HEK293 (cell line): ENCODE measurements around the gene DDX10.
"Not testable (repeated sequence)": the region's sequence is repeated elsewhere in the genome, so short reads cannot be mapped to it uniquely, and the experiment has no call there.

ENCODE experiments used
- CTCF ChIA-PET: fragments of 350-600 bp; formaldehyde crosslinking; extraction: SDS; loops from one replicate; lab custom pipeline; 2021; ENCODE audit warnings: antibody characterized with exemption; lab: Yijun Ruan, JAX
- POLR2A ChIA-PET: fragments of 300-600 bp; formaldehyde crosslinking; extraction: SDS; loops from one replicate; lab custom pipeline; 2020; ENCODE audit warnings: antibody characterized with exemption, inconsistent platforms; lab: Yijun Ruan, JAX
- H3K27ac ChIP-seq: fragments of 200-500 bp; sonication (Bioruptor generic); 2 replicates; pipeline ENCODE4 v1.5.1; 2014; ENCODE audit warnings: low read depth, low read length, control low read depth, inconsistent platforms; ENCODE audit errors: extremely low read depth
- H3K36me3 ChIP-seq, 2 experiments: fragments of 200-500 bp in 1 of 2; sonication (Bioruptor generic) in 1 of 2; 1 replicate in 1 of 2; 2 replicates in 1 of 2; pipeline ENCODE4 v1.5.1; 2014 to 2017; ENCODE audit warnings: inconsistent platforms in 2 of 2, low read length in 2 of 2; ENCODE audit not compliant: control insufficient read depth in 2 of 2, insufficient read depth in 1 of 2
- H3K4me1 ChIP-seq: fragments of 200-500 bp; sonication (Bioruptor generic); 2 replicates; pipeline ENCODE4 v1.5.1; 2014; ENCODE audit warnings: mild to moderate bottlenecking, low read length, inconsistent platforms; ENCODE audit not compliant: control insufficient read depth, insufficient read depth
- H3K4me3 ChIP-seq: 2 replicates; pipeline ENCODE4 v1.5.1; 2011; ENCODE audit warnings: low read depth, mild to moderate bottlenecking, control low read depth, low read length, moderate library complexity
- H3K9me3 ChIP-seq: fragments of 200-500 bp; sonication (Bioruptor generic); 2 replicates; pipeline ENCODE4 v1.5.1; 2014; ENCODE audit warnings: low read depth, low read length, inconsistent platforms; ENCODE audit not compliant: control insufficient read depth, insufficient read depth
- GLI4 ChIP-seq: fragments of 450-650 bp; formaldehyde crosslinking; IDR thresholded peaks from 2 replicates; pipeline ENCODE4 v1.5.1; 2016; ENCODE audit warnings: missing biosample characterization, missing genetic modification characterization
- KLF17 ChIP-seq: fragments of 450-650 bp; formaldehyde crosslinking; IDR thresholded peaks from 2 replicates; pipeline ENCODE4 v1.5.1; 2016; ENCODE audit warnings: missing biosample characterization, missing genetic modification characterization
- SP2 ChIP-seq: fragments of 450-650 bp; formaldehyde crosslinking; IDR thresholded peaks from 2 replicates; pipeline ENCODE4 v1.5.1; 2016; ENCODE audit warnings: missing biosample characterization, missing genetic modification characterization
- ZBTB20 ChIP-seq: fragments of 450-650 bp; formaldehyde crosslinking; IDR thresholded peaks from 2 replicates; pipeline ENCODE4 v1.5.1; 2016; ENCODE audit warnings: missing biosample characterization, missing genetic modification characterization
- ZBTB26 ChIP-seq: fragments of 450-650 bp; formaldehyde crosslinking; optimal IDR thresholded peaks from 2 replicates; pipeline ENCODE3; 2016; ENCODE audit warnings: missing biosample characterization, mild to moderate bottlenecking, missing genetic modification characterization
- ZBTB44 ChIP-seq: fragments of 450-650 bp; IDR thresholded peaks from 2 replicates; pipeline ENCODE4 v1.5.1; 2018; ENCODE audit warnings: missing biosample characterization, mild to moderate bottlenecking, missing genetic modification characterization
- ZIC2 ChIP-seq: fragments of 450-650 bp; formaldehyde crosslinking; IDR thresholded peaks from 2 replicates; pipeline ENCODE4 v1.5.1; 2016; ENCODE audit warnings: missing biosample characterization, missing genetic modification characterization
- ZNF146 ChIP-seq: fragments of 450-650 bp; formaldehyde crosslinking; IDR thresholded peaks from 2 replicates; pipeline ENCODE4 v1.5.1; 2016; ENCODE audit warnings: missing biosample characterization, missing genetic modification characterization
- ZNF239 ChIP-seq: fragments of 450-650 bp; formaldehyde crosslinking; IDR thresholded peaks from 2 replicates; pipeline ENCODE4 v1.5.1; 2016; ENCODE audit warnings: missing biosample characterization, missing genetic modification characterization
- ZNF280D ChIP-seq: fragments of 450-650 bp; formaldehyde crosslinking; IDR thresholded peaks from 2 replicates; pipeline ENCODE4 v1.5.1; 2016; ENCODE audit warnings: missing biosample characterization, missing genetic modification characterization
- ZNF324 ChIP-seq: fragments of 450-650 bp; formaldehyde crosslinking; IDR thresholded peaks from 2 replicates; pipeline ENCODE4 v1.5.1; 2016; ENCODE audit warnings: missing biosample characterization, missing genetic modification characterization
- ZNF426 ChIP-seq: fragments of 450-650 bp; formaldehyde crosslinking; IDR thresholded peaks from 2 replicates; pipeline ENCODE4 v1.5.1; 2017; ENCODE audit warnings: missing biosample characterization, missing genetic modification characterization, mild to moderate bottlenecking, inconsistent platforms, moderate library complexity
- ZNF449 ChIP-seq: fragments of 450-650 bp; formaldehyde crosslinking; IDR thresholded peaks from 2 replicates; pipeline ENCODE4 v1.5.1; 2017; ENCODE audit warnings: missing biosample characterization, mild to moderate bottlenecking, missing genetic modification characterization, moderate library complexity
- ZNF521 ChIP-seq: fragments of 450-650 bp; formaldehyde crosslinking; IDR thresholded peaks from 2 replicates; pipeline ENCODE4 v1.5.1; 2017; ENCODE audit warnings: missing biosample characterization, mild to moderate bottlenecking, missing genetic modification characterization
- ZNF560 ChIP-seq: fragments of 450-650 bp; formaldehyde crosslinking; IDR thresholded peaks from 2 replicates; pipeline ENCODE4 v1.5.1; 2017; ENCODE audit warnings: missing biosample characterization, missing genetic modification characterization, borderline replicate concordance
- ZNF623 ChIP-seq: fragments of 450-650 bp; formaldehyde crosslinking; IDR thresholded peaks from 2 replicates; pipeline ENCODE4 v1.5.1; 2016; ENCODE audit warnings: missing biosample characterization, missing genetic modification characterization
- ZNF707 ChIP-seq: fragments of 450-650 bp; formaldehyde crosslinking; IDR thresholded peaks from 2 replicates; pipeline ENCODE4 v1.5.1; 2016; ENCODE audit warnings: missing biosample characterization, missing genetic modification characterization
- ZNF792 ChIP-seq: fragments of 450-650 bp; formaldehyde crosslinking; IDR thresholded peaks from 2 replicates; pipeline ENCODE4 v1.5.1; 2016; ENCODE audit warnings: missing biosample characterization, missing genetic modification characterization

Gene DDX10

GRCh38 chr11:108775324-108775723, 110.5 kb downstream of the DDX10 start:
- Histone ChIP-seq H3K4me3 (no peak overlapping the region), H3K36me3 (no peaks in the 10 kb centered on the region), H3K9me3 (no peaks in the 10 kb centered on the region), H3K4me1 (no peaks in the 10 kb centered on the region), H3K27ac (no peak overlapping the region)
- ChIA-PET CTCF (interaction anchor here (0.6 kb wide), 1 partner anchor 18 kb away, joined by 3 read pairs; no protein-coding TSS in a partner anchor), POLR2A (no interaction called here)
- TF ChIP-seq ZBTB44 (tag by site-specific recombination) = no peak
- TF ChIP-seq ZNF792 = no peak
- no peak for TF ChIP-seq KLF17 (tag by site-specific recombination)
- TF ChIP-seq ZNF280D = no peak
- TF ChIP-seq SP2 (tag by site-specific recombination) = no peak
- no peak for TF ChIP-seq ZNF239
- TF ChIP-seq ZNF521 = no peak
- TF ChIP-seq ZBTB20 = no peak
- TF ChIP-seq ZNF707 (tag by site-specific recombination) = no peak
- TF ChIP-seq ZNF560 (tag by site-specific recombination) = no peak
- TF ChIP-seq ZNF426 (tag by site-specific recombination) = no peak
- no peak for TF ChIP-seq ZNF324 (tag by site-specific recombination)
- TF ChIP-seq GLI4 (tag by site-specific recombination) = no peak
- no peak for TF ChIP-seq ZNF449 (tag by site-specific recombination)
- no peak for TF ChIP-seq ZIC2 (tag by site-specific recombination)

- H3K27ac ChIP-seq, H3K4me3 ChIP-seq, H3K36me3 ChIP-seq, CTCF ChIA-PET, H3K4me1 ChIP-seq, H3K9me3 ChIP-seq, POLR2A ChIA-PET: not testable (repeated sequence)
- TF ChIP-seq ZNF146 = peak; percentile 77
Observed at GRCh38 chr11:108779147-108779546, 114.3 kb downstream of the DDX10 start.

- Histone ChIP-seq H3K4me3 (no peak overlapping the region), H3K9me3 (no peaks in the 10 kb centered on the region), H3K4me1 (no peaks in the 10 kb centered on the region), H3K36me3 (no peaks in the 10 kb centered on the region), H3K27ac (no peak overlapping the region)
- CTCF ChIA-PET = interaction anchor here (0.6 kb wide), 2 partner anchors 32 to 44 kb away, joined by 3 to 4 read pairs; no protein-coding TSS in a partner anchor
- POLR2A ChIA-PET = no interaction called here
- TF ChIP-seq ZNF623 (tag by site-specific recombination) (no peak), ZBTB26 (no peak)
Observed at GRCh38 chr11:108780119-108780518, 115.2 kb downstream of the DDX10 start.
